Renal cortical epithelial cell (primary cell): ENCODE measurements around the gene CMC4. TPM values are rescaled to one million over a fixed set of nuclear protein-coding genes. Genes with fewer than 3 reads are reported as not detected.

ENCODE experiments used
- DNase-seq: peaks from one replicate; pipeline ENCODE4 v3.0.0-alpha.2; 2011; ENCODE audit warnings: low read depth
- total RNA-seq: library from RNA; depleted of rRNA; stranded (reverse); fragments of >200 nt; gene quantifications from 2 replicates; pipeline ENCODE4 v1.2.3, GENCODE V29; 2014

CMC4 gene
- total RNA-seq, 1 donor from 2014 or later = 9.4 TPM

DNA sequence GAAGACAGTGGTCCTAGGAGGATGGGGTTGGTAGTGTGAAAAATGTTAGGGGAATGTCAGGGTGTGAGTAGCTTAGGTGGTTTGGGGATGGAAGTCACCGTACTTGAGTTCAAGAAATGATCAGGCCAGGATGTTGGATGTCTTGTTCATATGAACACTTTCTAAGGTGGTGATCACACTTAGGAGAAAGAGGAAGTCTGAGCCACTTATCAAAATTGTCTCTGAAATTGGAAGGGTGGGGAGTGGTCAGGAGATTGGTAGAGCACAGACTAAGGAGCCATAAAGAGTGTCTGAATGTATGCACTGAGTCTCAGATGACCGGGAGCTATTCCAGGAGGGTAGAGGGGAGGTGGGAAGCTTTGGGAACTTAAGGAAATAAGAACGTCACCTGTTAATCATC is 17.3 kb downstream of the CMC4 start:
- DNase-seq = no peak

- peak; percentile 74 for DNase-seq
Observed at GRCh38 chrX:155052738-155053498, 18.0 kb downstream of the CMC4 start.

- peak; percentile 65 for DNase-seq
Observed at GRCh38 chrX:155048977-155049619, 21.8 kb downstream of the CMC4 start.

DNA sequence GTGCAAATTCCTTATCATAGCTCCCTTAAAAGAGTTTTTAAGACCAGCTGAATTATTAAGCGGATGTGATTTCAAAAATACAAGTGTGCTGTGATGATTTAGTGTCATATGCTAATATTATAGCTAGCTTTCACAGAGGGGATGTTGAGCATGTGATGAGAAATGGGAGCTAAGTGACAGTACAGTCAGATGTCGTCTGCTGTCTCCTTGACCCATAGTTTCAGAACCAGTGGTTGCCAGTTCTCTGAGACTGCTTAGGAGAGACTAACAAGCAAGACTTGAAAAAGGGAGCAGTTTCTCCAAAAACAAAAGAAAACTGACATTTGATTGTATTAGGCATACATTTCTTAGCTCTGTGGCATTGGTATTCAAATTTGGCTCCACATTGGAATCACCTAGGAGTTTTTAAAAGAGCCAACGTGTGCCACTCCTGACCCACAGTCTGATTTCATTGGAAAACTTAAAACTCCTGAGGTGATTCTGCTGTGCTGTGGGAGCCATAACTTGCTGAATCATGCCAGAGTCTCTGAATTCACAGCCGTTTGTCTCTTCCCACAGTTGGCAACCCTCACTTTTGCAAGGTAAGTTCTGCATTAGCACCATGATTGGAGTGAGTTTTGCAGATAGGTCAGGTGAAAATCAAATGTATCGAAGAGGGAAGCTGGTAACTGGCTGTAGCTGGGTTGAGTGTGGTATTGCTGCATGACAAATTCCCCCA is 24.0 kb downstream of the CMC4 start:
- DNase-seq = no peak

DNA sequence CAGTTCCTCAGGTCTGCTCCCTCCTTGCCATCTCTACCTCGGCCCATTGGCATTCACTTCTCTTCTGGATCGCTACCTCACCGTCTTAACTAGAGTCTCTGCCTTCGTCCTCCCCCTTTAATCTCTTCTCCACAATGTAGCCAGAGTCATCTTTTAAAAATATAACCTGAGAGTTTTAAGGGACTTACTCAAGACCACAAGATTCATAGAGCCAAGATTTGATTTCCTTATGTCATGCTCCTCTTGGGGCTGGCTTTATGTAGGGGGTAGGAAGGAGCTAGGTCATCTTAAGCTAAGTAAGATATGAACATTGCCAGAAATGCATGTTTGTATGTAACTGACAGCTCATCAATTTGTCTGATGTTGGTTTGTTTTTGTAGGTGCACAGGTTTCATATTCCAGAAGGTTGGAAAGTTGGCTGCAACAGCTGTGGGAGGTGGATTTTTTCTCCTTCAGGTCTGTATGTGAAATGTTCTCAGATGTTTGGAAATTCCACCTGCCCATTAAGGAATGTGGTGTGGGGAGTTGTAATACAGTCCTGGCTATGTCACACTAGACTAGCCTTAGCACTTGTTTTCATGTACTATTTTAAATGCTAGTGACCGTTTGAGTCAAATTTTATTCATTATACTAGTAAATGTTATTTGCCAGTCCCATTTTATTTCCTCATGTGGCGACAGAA is 24.7 kb downstream of the CMC4 start:
- peak; percentile 30 for DNase-seq

GRCh38 chrX:155035688-155036087 is 35.2 kb downstream of the CMC4 start:
- no peak for DNase-seq

DNA sequence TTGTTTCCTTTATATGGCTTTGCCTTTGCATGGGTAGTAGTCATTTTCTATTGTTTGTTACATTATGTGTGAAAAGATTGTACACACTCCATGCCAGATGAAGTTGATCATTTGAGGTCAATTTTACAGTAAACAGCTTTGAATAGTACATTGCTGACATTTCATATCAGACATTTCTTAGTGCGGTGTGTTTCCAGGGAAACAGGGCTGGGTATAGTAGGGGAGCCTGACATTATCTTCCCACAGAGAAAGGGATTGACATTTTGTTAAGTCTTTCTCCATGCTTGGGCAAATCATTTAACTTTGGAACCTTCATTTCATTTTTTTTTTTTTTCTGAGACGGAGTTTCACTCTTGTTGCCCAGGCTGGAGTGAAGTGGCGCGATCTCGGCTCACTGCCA is 39.3 kb downstream of the CMC4 start:
- DNase-seq = no peak

DNA sequence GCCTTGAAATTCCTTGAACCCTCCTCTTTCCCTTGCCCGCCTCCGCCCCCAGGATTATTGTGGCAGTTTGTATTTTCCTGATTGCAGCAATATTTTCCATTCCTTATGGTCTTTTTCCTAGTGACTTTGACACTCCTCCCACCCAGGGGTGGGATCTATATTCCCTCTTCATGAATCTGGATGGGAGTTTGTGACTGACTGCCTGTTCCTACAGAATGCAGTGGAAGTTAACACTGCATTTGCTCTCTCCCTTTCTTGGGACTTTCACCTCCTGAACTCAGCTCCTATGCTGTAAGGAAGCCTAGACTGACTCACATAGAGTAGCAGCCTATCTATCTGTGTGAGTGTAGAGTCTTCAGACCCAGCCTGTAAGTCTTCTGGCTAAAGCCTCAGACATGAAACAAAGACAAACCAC is 42.1 kb downstream of the CMC4 start:
- DNase-seq = peak; percentile 46

GRCh38 chrX:155028129-155028528 is 42.8 kb downstream of the CMC4 start:
- no peak for DNase-seq

- DNase-seq = peak; percentile 57
Observed at GRCh38 chrX:155027509-155028066, 43.3 kb downstream of the CMC4 start.

DNA sequence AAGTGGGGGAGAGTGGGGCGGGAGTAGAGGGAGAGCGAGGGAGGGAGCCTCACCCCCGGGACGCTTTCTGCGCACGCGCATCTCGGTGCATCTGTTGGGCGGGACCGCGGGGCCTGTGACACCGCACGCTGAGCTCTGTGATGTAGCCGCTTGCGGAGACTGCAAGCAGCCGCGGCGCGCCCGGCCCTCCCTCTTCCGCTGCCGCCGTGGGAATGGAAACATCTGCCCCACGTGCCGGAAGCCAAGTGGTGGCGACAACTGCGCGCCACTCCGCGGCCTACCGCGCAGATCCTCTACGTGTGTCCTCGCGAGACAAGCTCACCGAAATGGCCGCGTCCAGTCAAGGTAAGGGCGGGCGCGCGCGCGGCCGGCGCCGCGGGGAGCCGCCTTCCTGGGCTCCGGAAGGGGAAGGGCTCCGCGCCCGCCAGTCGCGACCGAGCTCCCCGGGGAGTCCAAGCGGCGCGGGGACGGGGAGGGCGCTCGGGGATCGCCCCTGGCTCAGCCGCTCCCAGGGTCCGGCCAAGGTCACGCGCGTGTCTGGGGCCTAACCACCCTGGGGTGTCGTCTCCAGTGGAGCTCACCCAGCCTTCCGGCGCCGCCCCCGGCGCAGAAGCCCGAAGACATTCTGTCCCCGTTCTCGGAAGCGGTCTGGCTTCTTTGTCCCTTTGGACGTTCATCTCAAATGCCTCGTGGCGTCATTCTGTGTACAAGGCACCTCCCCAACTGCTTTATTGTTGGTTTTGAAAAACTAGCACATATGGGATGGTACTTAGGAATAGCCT is 44.0 kb downstream of the CMC4 start, which contains the start of gene FUNDC2:
TSS of gene FUNDC2 (plus strand) at position 118 of the 782 bp plus-strand sequence. CDS start at position 213, 95 bp downstream.
- peak; percentile 79 for DNase-seq

DNA sequence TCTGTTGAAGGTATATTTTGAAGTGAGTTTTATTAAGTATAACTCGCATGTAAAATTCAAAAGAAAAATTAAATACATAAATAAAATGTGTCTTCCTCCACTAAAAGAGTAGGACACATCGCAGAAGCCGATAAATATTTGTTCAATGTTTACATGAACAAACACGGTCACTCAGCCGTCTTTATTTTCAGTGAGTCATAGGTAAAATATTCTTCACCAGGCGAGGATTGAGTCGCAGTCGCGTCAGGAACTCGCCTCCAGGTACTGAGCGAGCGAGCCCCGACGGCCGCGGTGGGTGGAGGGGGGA is 44.6 kb downstream of the CMC4 start:
- no peak for DNase-seq

DNA sequence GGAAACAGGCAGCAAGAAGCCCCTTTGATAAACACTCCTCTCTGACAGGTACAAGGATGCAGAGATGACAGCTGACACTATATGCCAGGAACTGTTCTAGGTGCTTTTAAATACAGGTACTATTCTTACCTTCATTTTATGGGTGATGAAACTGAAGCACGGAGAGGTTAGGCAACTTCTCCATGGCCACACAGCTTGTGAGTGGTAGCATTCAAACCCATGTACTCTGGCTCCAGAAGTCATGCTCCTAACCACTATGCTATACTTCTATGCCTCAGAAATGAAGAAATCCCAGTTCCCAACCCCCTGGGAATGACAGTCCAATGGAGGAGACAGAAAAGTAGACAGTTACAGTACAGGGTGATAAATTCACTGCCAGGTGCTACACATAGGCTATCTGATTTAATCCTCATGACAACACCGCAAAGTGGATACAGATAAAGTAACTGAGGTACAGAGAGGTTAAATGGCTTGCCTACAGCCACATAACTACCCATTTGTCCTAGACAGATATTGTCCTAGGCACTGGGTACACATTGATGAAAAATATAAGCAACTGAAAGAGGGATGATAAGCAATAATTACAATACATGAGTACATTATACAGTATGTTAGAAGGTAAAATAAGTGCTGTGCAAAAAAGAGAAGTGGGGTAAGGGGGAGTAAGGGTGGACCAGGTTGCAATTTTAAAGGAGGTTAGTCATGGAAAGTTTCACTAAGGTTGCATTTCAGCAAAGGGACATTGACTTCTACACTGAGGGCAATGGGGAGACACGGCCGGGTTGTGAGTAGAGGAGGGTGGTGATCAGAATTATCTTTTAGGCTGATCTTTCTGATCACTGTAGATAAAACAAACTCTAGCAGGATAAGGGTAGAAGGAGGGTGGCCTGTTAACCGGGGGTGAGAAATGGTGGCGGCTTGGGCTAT is 46.8 kb downstream of the CMC4 start:
- DNase-seq = no peak

GRCh38 chrX:155022585-155022984 is 48.4 kb downstream of the CMC4 start, which contains the start of gene F8:
F8 (minus strand) TSS chrX:155022723; CDS start chrX:155022552, 171 bp downstream.
- DNase-seq = no peak

- DNase-seq = no peak
Observed at GRCh38 chrX:155020591-155020990, 50.3 kb downstream of the CMC4 start.

Other genes starting within 250 kb of the CMC4 start
- gene SMIM9, start 236.5 kb downstream of the CMC4 start, total RNA-seq = not detected in 2 replicates
- gene F8A1, start 184.8 kb downstream of the CMC4 start, total RNA-seq = 4.0 and 8.8 TPM in 2 replicates
- gene F8, start 48.4 kb downstream of the CMC4 start, total RNA-seq = 4.7 and 5.2 TPM in 2 replicates
- gene FUNDC2, start 44.3 kb downstream of the CMC4 start, total RNA-seq = 39.9 and 59.4 TPM in 2 replicates
- 4.2 and 5.2 TPM in 2 replicates for gene MTCP1, start within 50 bp of the CMC4 start, total RNA-seq
- 17.7 and 40.6 TPM in 2 replicates for gene BRCC3, start 372 bp upstream of the CMC4 start, total RNA-seq
- gene VBP1, start 145.3 kb upstream of the CMC4 start, total RNA-seq = 59.4 and 109 TPM in 2 replicates
- under 0.01 and 0.35 TPM in 2 replicates for gene RAB39B, start 193.4 kb upstream of the CMC4 start, total RNA-seq